ENCODE measurements around the gene RAB3C.

- no peak for TF ChIP-seq EZH2 (IDR thresholded peaks at IDR 0.05)
- no peak for TF ChIP-seq CTCF (IDR thresholded peaks at IDR 0.05)
Measured at GRCh38 chr5:58622936-58623871, 40.3 kb downstream of the RAB3C start.

All from neural progenitor cell (in vitro differentiated cells).